Esophagus muscularis mucosa (tissue), 3 donors: ENCODE results near the gene PSMB7.

ENCODE experiments used
- CTCF ChIP-seq, 3 experiments: fragments of 200-600 bp in 2 of 3; fragments of 450-650 bp in 1 of 3; sonication (generic) in 2 of 3; IDR thresholded peaks; one replicate each; pipeline ENCODE4 v1.5.1; 2017 to 2019; ENCODE audit warnings: antibody characterized with exemption in 3 of 3, mild to moderate bottlenecking in 2 of 3, moderate library complexity in 1 of 3
- EP300 ChIP-seq: sonication (generic); formaldehyde crosslinking; IDR thresholded peaks from one replicate; pipeline ENCODE4 v1.6.1; 2017; ENCODE audit warnings: antibody characterized with exemption

DNA sequence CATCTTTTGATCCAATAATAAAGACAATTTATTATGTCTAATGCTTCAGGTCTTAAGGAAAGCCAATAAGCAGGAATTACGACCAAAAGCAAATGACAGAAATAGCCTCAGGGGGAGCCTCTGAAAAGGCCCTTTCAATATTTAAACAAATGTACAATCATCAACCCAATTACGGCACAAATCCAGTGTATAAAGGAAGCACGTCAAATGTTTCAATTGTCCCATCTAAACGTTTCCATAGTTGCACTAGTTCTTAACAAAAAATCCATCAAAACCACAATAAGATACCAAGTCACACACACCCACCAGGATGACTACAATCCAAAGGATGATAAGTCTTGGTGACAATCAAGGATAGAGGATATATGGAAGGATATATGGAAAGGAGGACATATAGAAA, 41.9 kb downstream of the PSMB7 start:
- TF ChIP-seq EP300 (no peak), CTCF (IDR thresholded peaks at IDR 0.05) (no peak)
